H9 (cell line): ENCODE measurements around the gene CLTCL1. TPM values are rescaled to one million over a fixed set of nuclear protein-coding genes. Genes with fewer than 3 reads are reported as not detected.

Source experiments
- DNase-seq: peaks from one replicate; pipeline ENCODE4 v3.0.0-alpha.2; 2017
- H2AFZ ChIP-seq: one replicate; pipeline ENCODE4 v1.6.1; 2013; ENCODE audit warnings: mild to moderate bottlenecking, low read length, control low read depth, moderate library complexity
- H2AK5ac ChIP-seq: 2 replicates; pipeline ENCODE4 v1.6.1; 2013; ENCODE audit warnings: low read length, control low read depth, mixed read lengths; ENCODE audit not compliant: insufficient read length
- H2BK120ac ChIP-seq: one replicate; pipeline ENCODE4 v1.6.1; 2013; ENCODE audit warnings: low read depth, mild to moderate bottlenecking, low read length, control low read depth, inconsistent platforms; ENCODE audit not compliant: poor library complexity, severe bottlenecking
- H2BK12ac ChIP-seq: 2 replicates; pipeline ENCODE4 v1.6.1; 2013; ENCODE audit warnings: low read length, control low read depth, mixed read lengths, low read depth; ENCODE audit not compliant: insufficient read length
- H2BK15ac ChIP-seq: 2 replicates; pipeline ENCODE4 v1.6.1; 2013; ENCODE audit warnings: low read depth, low read length, control low read depth
- H2BK20ac ChIP-seq: one replicate; pipeline ENCODE4 v1.6.1; 2013; ENCODE audit warnings: low read depth, mild to moderate bottlenecking, low read length, control low read depth, inconsistent platforms; ENCODE audit not compliant: poor library complexity, severe bottlenecking
- H2BK5ac ChIP-seq: 2 replicates; pipeline ENCODE4 v1.6.1; 2013; ENCODE audit warnings: low read length, control low read depth, mixed read lengths; ENCODE audit not compliant: insufficient read length
- H3K14ac ChIP-seq: 2 replicates; pipeline ENCODE4 v1.6.1; 2013; ENCODE audit warnings: low read length, control low read depth; ENCODE audit not compliant: insufficient read depth
- H3K18ac ChIP-seq: 2 replicates; pipeline ENCODE4 v1.6.1; 2013; ENCODE audit warnings: low read depth, mild to moderate bottlenecking, mixed read lengths, low read length, control low read depth; ENCODE audit not compliant: insufficient read length
- H3K23ac ChIP-seq: 2 replicates; pipeline ENCODE4 v1.6.1; 2013; ENCODE audit warnings: low read length, control low read depth, mixed read lengths, low read depth; ENCODE audit not compliant: insufficient read length
- H3K23me2 ChIP-seq: 2 replicates; pipeline ENCODE4 v1.6.1; 2013; ENCODE audit warnings: low read depth, mild to moderate bottlenecking, mixed read lengths, low read length, control low read depth; ENCODE audit not compliant: insufficient read length, poor library complexity, severe bottlenecking
- H3K27ac ChIP-seq: 2 replicates; pipeline ENCODE4 v1.5.1; 2013; ENCODE audit warnings: low read length, control low read depth, mixed read lengths, low read depth; ENCODE audit not compliant: insufficient read length
- H3K27me3 ChIP-seq: 2 replicates; pipeline ENCODE4 v1.6.1; 2013; ENCODE audit warnings: low read length, control low read depth, inconsistent platforms; ENCODE audit not compliant: insufficient read depth
- H3K4ac ChIP-seq: 2 replicates; pipeline ENCODE4 v1.6.1; 2013; ENCODE audit warnings: low read depth, mild to moderate bottlenecking, control low read depth, inconsistent platforms, low read length, moderate library complexity
- H3K4me1 ChIP-seq: 2 replicates; pipeline ENCODE4 v1.6.1; 2013; ENCODE audit warnings: low read length, control low read depth, inconsistent platforms; ENCODE audit not compliant: insufficient read depth
- H3K4me2 ChIP-seq: 2 replicates; pipeline ENCODE4 v1.6.1; 2013; ENCODE audit warnings: low read length, control low read depth, mixed read lengths; ENCODE audit not compliant: insufficient read length, insufficient read depth
- H3K56ac ChIP-seq: 2 replicates; pipeline ENCODE4 v1.6.1; 2013; ENCODE audit warnings: low read depth, mild to moderate bottlenecking, mixed read lengths, low read length, control low read depth; ENCODE audit not compliant: insufficient read length
- H3K79me1 ChIP-seq: 2 replicates; pipeline ENCODE4 v1.6.1; 2013; ENCODE audit warnings: low read depth, mild to moderate bottlenecking, moderate library complexity, low read length, control low read depth, inconsistent platforms; ENCODE audit not compliant: insufficient read depth, poor library complexity, severe bottlenecking
- H3K79me2 ChIP-seq: 2 replicates; pipeline ENCODE4 v1.6.1; 2013; ENCODE audit warnings: low read length, control low read depth, inconsistent platforms; ENCODE audit not compliant: insufficient read depth
- H3K9ac ChIP-seq: 2 replicates; pipeline ENCODE4 v1.6.1; 2013; ENCODE audit warnings: low read length, control low read depth, mixed read lengths; ENCODE audit not compliant: insufficient read length; ENCODE audit errors: extremely low read depth
- H3K9me3 ChIP-seq: one replicate; pipeline ENCODE4 v1.6.1; 2013; ENCODE audit warnings: low read depth, low read length, inconsistent platforms; ENCODE audit not compliant: control insufficient read depth
- H3T11ph ChIP-seq: one replicate; pipeline ENCODE4 v1.6.1; 2013; ENCODE audit warnings: mild to moderate bottlenecking, low read length, control low read depth, inconsistent platforms
- H4K20me1 ChIP-seq: one replicate; pipeline ENCODE4 v1.6.1; 2013; ENCODE audit not compliant: control insufficient read depth, insufficient read length, insufficient read depth
- H4K5ac ChIP-seq: 2 replicates; pipeline ENCODE4 v1.6.1; 2013; ENCODE audit warnings: low read depth, mild to moderate bottlenecking, mixed read lengths, low read length, control low read depth; ENCODE audit not compliant: insufficient read length
- H4K8ac ChIP-seq: replicated peaks from 2 replicates; pipeline ENCODE4 v1.6.1; 2013; ENCODE audit warnings: low read length, control low read depth, mixed read lengths, low read depth; ENCODE audit not compliant: insufficient read length
- H4K91ac ChIP-seq: 2 replicates; pipeline ENCODE4 v1.6.1; 2013; ENCODE audit warnings: low read depth, mild to moderate bottlenecking, moderate library complexity, mixed read lengths, low read length, control low read depth; ENCODE audit not compliant: insufficient read length
- H3K27ac Mint-ChIP-seq, 3 experiments: 2 replicates in 2 of 3; 3 replicates in 1 of 3; pipeline ENCODE4 v1.8.0; 2020 to 2021; ENCODE audit warnings: mixed read lengths in 3 of 3, mild to moderate bottlenecking in 1 of 3, moderate library complexity in 1 of 3
- H3K27me3 Mint-ChIP-seq: 2 replicates; pipeline ENCODE4 v1.8.0; 2021; ENCODE audit warnings: low read depth, mild to moderate bottlenecking, moderate library complexity, mixed read lengths
- H3K36me3 Mint-ChIP-seq, 3 experiments: 2 replicates in 2 of 3; 3 replicates in 1 of 3; pipeline ENCODE4 v1.8.0; 2020 to 2021; ENCODE audit warnings: low read depth in 3 of 3, mixed read lengths in 3 of 3; ENCODE audit not compliant: insufficient read depth in 1 of 3
- H3K4me1 Mint-ChIP-seq, 2 experiments: 2 replicates each; pipeline ENCODE4 v1.8.0; 2020; ENCODE audit warnings: mixed read lengths in 2 of 2
- H3K4me3 Mint-ChIP-seq, 2 experiments: 2 replicates in 1 of 2; 3 replicates in 1 of 2; pipeline ENCODE4 v1.8.0; 2020 to 2021; ENCODE audit warnings: mild to moderate bottlenecking in 2 of 2, mixed read lengths in 2 of 2, moderate library complexity in 1 of 2
- H3K9me3 Mint-ChIP-seq, 2 experiments: 2 replicates in 1 of 2; 3 replicates in 1 of 2; pipeline ENCODE4 v1.8.0; 2020; ENCODE audit warnings: mild to moderate bottlenecking in 2 of 2, mixed read lengths in 2 of 2, moderate library complexity in 1 of 2
- WGBS: extraction: QIAGEN DNeasy Blood & Tissue Kit; methylation state at CpG from one replicate; pipeline ENCODE4 v1.1.7; 2013; ENCODE audit warnings: missing lambda C conversion rate, low lambda C conversion rate, mixed read lengths; ENCODE audit not compliant: insufficient read length; ENCODE audit errors: extremely low coverage; 5-methylcytosine and 5-hydroxymethylcytosine counted together
- total RNA-seq: library from RNA; stranded (reverse); gene quantifications from 2 replicates; pipeline ENCODE4 v1.2.1, GENCODE V29; 2021
- TF ChIP-seq, protein P1 (sequence below): fragments of 200-600 bp; sonication (generic); conservative IDR thresholded peaks from 3 replicates; pipeline ENCODE4 v1.8.0; 2021; ENCODE audit warnings: antibody characterized with exemption, mild to moderate bottlenecking

The CLTCL1 gene
- total RNA-seq, 1 experiment from 2014 or later: 11.1 TPM

DNA sequence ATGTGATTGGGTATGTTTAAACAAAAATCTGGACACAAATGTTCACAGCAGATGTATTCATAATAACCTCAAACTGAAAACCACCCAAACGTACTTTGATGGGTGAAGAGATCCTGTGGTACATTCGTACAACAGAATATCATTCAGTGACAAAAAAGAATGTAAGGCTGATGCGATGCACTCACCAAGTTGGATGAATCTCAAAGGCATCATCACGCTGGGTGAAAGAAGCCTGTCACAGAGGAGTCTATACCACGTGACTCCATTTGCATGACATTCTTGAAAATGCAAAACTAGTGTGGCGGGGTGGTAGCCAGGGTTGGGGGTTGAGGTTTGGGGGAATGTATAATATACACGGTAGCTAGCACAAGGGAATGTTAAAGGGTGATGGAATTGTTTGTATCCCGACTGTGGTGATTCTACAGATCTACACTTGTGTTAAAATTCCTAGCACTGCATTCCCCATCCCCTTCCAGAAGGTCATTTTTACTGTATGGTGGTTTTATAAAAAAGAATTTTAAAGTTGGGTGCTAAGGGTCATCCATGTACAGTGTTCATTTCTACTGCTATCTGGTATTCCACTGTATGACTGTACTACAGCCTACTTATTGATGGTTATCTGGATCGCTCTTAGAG, 78.0 kb downstream of the CLTCL1 start:
- Histone ChIP-seq H3K23me2 (no peaks in the 10 kb centered on the region), H3K27me3 (no peaks in the 10 kb centered on the region), H4K20me1 (no peaks in the 10 kb centered on the region), H2AK5ac (no peak overlapping the region), H3K14ac (no peak overlapping the region), H3K4ac (no peak overlapping the region), H3K79me2 (no peaks in the 10 kb centered on the region), H4K91ac (no peak overlapping the region), H2BK20ac (no peak overlapping the region), H2BK120ac (no peak overlapping the region), H4K8ac (no peak overlapping the region), H3K27ac (no peak overlapping the region), H3K9ac (no peak overlapping the region), H2AFZ (no peak overlapping the region), H3T11ph (no peak overlapping the region), H3K4me1 (peaks cover 9% of the 10 kb centered on the region; the same call in 1 of the 2 replicates), H2BK5ac (no peak overlapping the region), H3K9me3 (no peaks in the 10 kb centered on the region), H3K18ac (no peak overlapping the region), H4K5ac (no peak overlapping the region), H2BK15ac (no peak overlapping the region), H2BK12ac (no peak overlapping the region), H3K23ac (no peak overlapping the region), H3K4me2 (peak overlapping the region; percentile 30), H3K79me1 (no peaks in the 10 kb centered on the region), H3K56ac (no peak overlapping the region)
- Mint-ChIP-seq H3K36me3 (peaks cover 9 to 25% (median 24%) of the 10 kb centered on the region in 3 experiments), H3K9me3 (no peaks in the 10 kb centered on the region), H3K4me3 (peak overlapping the region in 1 of 2 experiments; percentile 63; a peak in 4 of 5 replicates), H3K27ac (peak overlapping the region; percentile 30 to 91 (median 68); a peak in 4 of 7 replicates), H3K27me3 (peaks cover 1% of the 10 kb centered on the region; the same call in 1 of the 2 replicates), H3K4me1 (peaks cover 47 to 49% of the 10 kb centered on the region in 2 experiments)
- WGBS: no CpG with 5 or more reads among the region's 9 CpGs
- DNase-seq: no peak
- TF ChIP-seq, protein P1, sequence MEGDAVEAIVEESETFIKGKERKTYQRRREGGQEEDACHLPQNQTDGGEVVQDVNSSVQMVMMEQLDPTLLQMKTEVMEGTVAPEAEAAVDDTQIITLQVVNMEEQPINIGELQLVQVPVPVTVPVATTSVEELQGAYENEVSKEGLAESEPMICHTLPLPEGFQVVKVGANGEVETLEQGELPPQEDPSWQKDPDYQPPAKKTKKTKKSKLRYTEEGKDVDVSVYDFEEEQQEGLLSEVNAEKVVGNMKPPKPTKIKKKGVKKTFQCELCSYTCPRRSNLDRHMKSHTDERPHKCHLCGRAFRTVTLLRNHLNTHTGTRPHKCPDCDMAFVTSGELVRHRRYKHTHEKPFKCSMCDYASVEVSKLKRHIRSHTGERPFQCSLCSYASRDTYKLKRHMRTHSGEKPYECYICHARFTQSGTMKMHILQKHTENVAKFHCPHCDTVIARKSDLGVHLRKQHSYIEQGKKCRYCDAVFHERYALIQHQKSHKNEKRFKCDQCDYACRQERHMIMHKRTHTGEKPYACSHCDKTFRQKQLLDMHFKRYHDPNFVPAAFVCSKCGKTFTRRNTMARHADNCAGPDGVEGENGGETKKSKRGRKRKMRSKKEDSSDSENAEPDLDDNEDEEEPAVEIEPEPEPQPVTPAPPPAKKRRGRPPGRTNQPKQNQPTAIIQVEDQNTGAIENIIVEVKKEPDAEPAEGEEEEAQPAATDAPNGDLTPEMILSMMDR: no peak
